Fibroblast of lung (primary cell): Measurements from ENCODE around the gene KIF17. TPM values are rescaled to one million over a fixed set of nuclear protein-coding genes. Genes with fewer than 3 reads are reported as not detected.

Experiments
- DNase-seq, 2 donors: peaks; one replicate each; pipeline versions ENCODE4 v3.0.0 to v3.0.0-alpha.2; 2010; ENCODE audit warnings: low read depth in 2 of 2
- H2AFZ ChIP-seq: 2 replicates; pipeline ENCODE4 v1.5.1; 2012; ENCODE audit warnings: low read length, control low read depth, inconsistent platforms
- H3K27ac ChIP-seq: 2 replicates; pipeline ENCODE4 v1.5.1; 2011; ENCODE audit warnings: low read length, control low read depth; ENCODE audit not compliant: insufficient read depth
- H3K27me3 ChIP-seq: 2 replicates; pipeline ENCODE4 v1.5.1; 2011; ENCODE audit warnings: mild to moderate bottlenecking, low read length; ENCODE audit not compliant: control insufficient read depth, insufficient read depth
- H3K36me3 ChIP-seq: 2 replicates; pipeline ENCODE4 v1.5.1; 2011; ENCODE audit warnings: low read length; ENCODE audit not compliant: control insufficient read depth, insufficient read depth
- H3K4me1 ChIP-seq: 2 replicates; pipeline ENCODE4 v1.5.1; 2011; ENCODE audit warnings: low read length; ENCODE audit not compliant: control insufficient read depth, insufficient read depth; ENCODE audit errors: extremely low read depth
- H3K4me2 ChIP-seq: 2 replicates; pipeline ENCODE4 v1.5.1; 2011; ENCODE audit warnings: low read length, control low read depth; ENCODE audit not compliant: insufficient read depth; ENCODE audit errors: extremely low read depth
- H3K4me3 ChIP-seq, 4 experiments: fragments of 200-600 bp in 1 of 4; sonication (generic) in 1 of 4; replicated peaks in 1 of 4; 2 replicates each; pipeline ENCODE4 v1.5.1; 2011 to 2016; ENCODE audit warnings: low read length in 4 of 4, low read depth in 3 of 4, mild to moderate bottlenecking in 3 of 4, control low read depth in 2 of 4, inconsistent platforms in 1 of 4, mixed read lengths in 1 of 4; ENCODE audit not compliant: insufficient read depth in 1 of 4; ENCODE audit errors: control extremely low read depth in 1 of 4
- H3K79me2 ChIP-seq: 2 replicates; pipeline ENCODE4 v1.5.1; 2012; ENCODE audit warnings: mild to moderate bottlenecking, low read length, inconsistent platforms; ENCODE audit not compliant: control insufficient read depth, insufficient read depth
- H3K9ac ChIP-seq: 2 replicates; pipeline ENCODE4 v1.5.1; 2011; ENCODE audit warnings: mild to moderate bottlenecking, low read length, control low read depth; ENCODE audit not compliant: insufficient read depth
- H3K9me3 ChIP-seq: 2 replicates; pipeline ENCODE4 v1.5.1; 2012; ENCODE audit warnings: low read depth, low read length; ENCODE audit not compliant: control insufficient read depth, insufficient read depth
- H4K20me1 ChIP-seq: 2 replicates; pipeline ENCODE4 v1.5.1; 2011; ENCODE audit warnings: low read length; ENCODE audit not compliant: control insufficient read depth, insufficient read depth; ENCODE audit errors: extremely low read depth
- CTCF ChIP-seq, 2 donors: IDR thresholded peaks in 1 of 2; conservative IDR thresholded peaks in 1 of 2; 1 replicate in 1 of 2; 2 replicates in 1 of 2; pipeline ENCODE4 v1.5.1; 2011 to 2012; ENCODE audit warnings: low read length in 2 of 2, control low read depth in 1 of 2, inconsistent platforms in 1 of 2, low read depth in 1 of 2, mild to moderate bottlenecking in 1 of 2
- EZH2 ChIP-seq: IDR thresholded peaks from 2 replicates; pipeline ENCODE4 v1.5.1; 2012; ENCODE audit warnings: low read length, control low read depth, mild to moderate bottlenecking; ENCODE audit errors: missing control alignments
- polyA plus RNA-seq, 2 donors: library from polyadenylated mRNA; depleted of rRNA in 1 of 2; stranded (reverse) in 1 of 2; unstranded in 1 of 2; fragments of >200 nt; gene quantifications; 2 replicates each; pipeline ENCODE4 v1.2.1, GENCODE V29; 2011 to 2012; ENCODE audit warnings: missing spikeins in 1 of 2
- total RNA-seq: library from RNA; depleted of rRNA; stranded (reverse); fragments of >200 nt; gene quantifications from 2 replicates; pipeline ENCODE4 v1.2.1, GENCODE V29; 2014

KIF17 gene
- total and polyA plus RNA-seq, 2 donors (not counting 1 experiment from before 2014, with no cell fraction given), result 1.8 to 3.0 TPM

GRCh38 chr1:20663365-20663764, 54.4 kb downstream of the KIF17 start:
- TF ChIP-seq EZH2 (no peak), CTCF (conservative IDR thresholded peaks at IDR 0.05 in 1 of 2, IDR thresholded peaks at IDR 0.05 in 1 of 2; ENCODE audit: low read depth in 1 of 2, low read length in 2 of 2) (no peak)
- Histone ChIP-seq H3K79me2 (peaks cover 25% of the 10 kb centered on the region), H3K9ac (no peak overlapping the region), H3K4me3 (no peak overlapping the region), H3K36me3 (peaks cover 6% of the 10 kb centered on the region), H3K4me1 (no peaks in the 10 kb centered on the region), H3K9me3 (no peaks in the 10 kb centered on the region), H3K27ac (no peak overlapping the region), H3K27me3 (no peaks in the 10 kb centered on the region), H2AFZ (no peak overlapping the region), H3K4me2 (no peak overlapping the region), H4K20me1 (no peaks in the 10 kb centered on the region)
- no peak for DNase-seq

GRCh38 chr1:20662110-20662475, 55.7 kb downstream of the KIF17 start:
- H3K9me3 ChIP-seq, result no peaks in the 10 kb centered on the region

More at GRCh38 chr1:20662110-20662475, 55.7 kb downstream of the KIF17 start:
- DNase-seq, result no peak
- Histone ChIP-seq H3K9ac (peak overlapping the region; percentile 80), H3K27ac (peak overlapping the region; percentile 77), H3K4me2 (peak overlapping the region; percentile 95), H4K20me1 (no peaks in the 10 kb centered on the region), H3K79me2 (peaks cover 29% of the 10 kb centered on the region), H3K27me3 (no peaks in the 10 kb centered on the region), H2AFZ (peak overlapping the region; percentile 78), H3K4me1 (no peaks in the 10 kb centered on the region), H3K4me3 (peak overlapping the region; percentile 48 to 92 (median 77)), H3K36me3 (peaks cover 13% of the 10 kb centered on the region)
- TF ChIP-seq EZH2 (no peak), CTCF (conservative IDR thresholded peaks at IDR 0.05 in 1 of 2, IDR thresholded peaks at IDR 0.05 in 1 of 2; ENCODE audit: low read depth in 1 of 2, low read length in 2 of 2) (no peak)
